Measurements from ENCODE around the gene PNMT.

The PNMT gene

DNA sequence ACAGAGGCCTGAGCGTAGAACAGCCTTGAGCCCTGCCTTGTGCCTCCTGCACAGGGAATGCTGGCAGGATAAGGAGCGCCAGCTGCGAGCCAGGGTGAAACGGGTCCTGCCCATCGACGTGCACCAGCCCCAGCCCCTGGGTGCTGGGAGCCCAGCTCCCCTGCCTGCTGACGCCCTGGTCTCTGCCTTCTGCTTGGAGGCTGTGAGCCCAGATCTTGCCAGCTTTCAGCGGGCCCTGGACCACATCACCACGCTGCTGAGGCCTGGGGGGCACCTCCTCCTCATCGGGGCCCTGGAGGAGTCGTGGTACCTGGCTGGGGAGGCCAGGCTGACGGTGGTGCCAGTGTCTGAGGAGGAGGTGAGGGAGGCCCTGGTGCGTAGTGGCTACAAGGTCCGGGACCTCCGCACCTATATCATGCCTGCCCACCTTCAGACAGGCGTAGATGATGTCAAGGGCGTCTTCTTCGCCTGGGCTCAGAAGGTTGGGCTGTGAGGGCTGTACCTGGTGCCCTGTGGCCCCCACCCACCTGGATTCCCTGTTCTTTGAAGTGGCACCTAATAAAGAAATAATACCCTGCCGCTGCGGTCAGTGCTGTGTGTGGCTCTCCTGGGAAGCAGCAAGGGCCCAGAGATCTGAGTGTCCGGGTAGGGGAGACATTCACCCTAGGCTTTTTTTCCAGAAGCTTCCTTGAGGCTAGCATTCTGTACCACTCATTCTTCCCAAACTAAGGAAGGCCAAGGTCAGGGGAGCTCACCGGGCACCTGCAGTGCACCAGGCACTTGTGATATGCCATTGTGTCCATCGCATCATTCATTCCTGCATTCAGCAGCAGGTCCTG, 1.9 kb downstream of the PNMT start:
- DNase-seq (ENCODE audit: low spot score): no peak

GRCh38 chr17:39670746-39671145, 2.5 kb downstream of the PNMT start:
- DNase-seq (ENCODE audit: low spot score): no peak

GRCh38 chr17:39671651-39672521, 3.6 kb downstream of the PNMT start:
- DNase-seq (ENCODE audit: low spot score): peak; percentile 50

DNA sequence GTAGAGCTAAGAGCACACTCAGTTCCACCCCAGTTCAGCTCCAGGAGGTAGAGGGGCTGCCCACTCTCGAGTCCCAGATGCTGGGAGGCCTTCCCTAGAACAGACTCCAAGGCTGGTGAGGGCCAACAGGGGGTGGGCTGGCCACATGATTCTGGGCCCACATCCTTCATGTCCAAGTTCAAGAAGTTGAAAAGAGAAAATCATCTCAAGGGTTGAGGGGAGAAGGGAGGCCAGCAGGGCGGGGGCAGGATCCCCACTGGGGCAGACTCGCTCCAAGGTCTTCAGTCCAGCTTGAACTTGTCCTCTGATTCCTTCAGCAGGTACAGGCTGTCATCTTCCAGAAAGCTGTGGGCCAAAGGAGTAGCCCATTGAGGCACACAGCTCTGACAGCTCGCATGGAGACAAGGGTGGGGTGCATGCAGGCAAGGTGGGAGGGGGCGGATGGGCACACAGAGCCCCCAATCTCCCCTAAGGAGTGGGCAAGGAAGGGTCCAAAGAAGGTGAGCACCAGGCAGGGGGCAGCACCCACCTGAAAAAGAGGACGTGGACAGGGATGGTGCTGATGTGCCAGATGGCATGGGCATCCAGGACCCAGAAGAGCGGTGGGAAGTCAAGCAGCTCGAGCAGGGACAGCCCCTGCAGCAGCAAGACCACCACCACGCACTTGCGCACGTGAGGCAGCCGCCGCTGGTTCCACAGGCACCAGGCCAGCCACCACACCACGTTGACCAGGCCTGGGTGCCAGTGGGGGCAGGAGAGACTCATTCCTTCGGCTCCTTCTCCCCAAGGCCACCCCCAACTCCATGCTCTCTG, 4.5 kb downstream of the PNMT start:
- DNase-seq (ENCODE audit: low spot score): no peak

GRCh38 chr17:39673335-39674081, 5.3 kb downstream of the PNMT start:
- DNase-seq (ENCODE audit: low spot score): no peak

DNA sequence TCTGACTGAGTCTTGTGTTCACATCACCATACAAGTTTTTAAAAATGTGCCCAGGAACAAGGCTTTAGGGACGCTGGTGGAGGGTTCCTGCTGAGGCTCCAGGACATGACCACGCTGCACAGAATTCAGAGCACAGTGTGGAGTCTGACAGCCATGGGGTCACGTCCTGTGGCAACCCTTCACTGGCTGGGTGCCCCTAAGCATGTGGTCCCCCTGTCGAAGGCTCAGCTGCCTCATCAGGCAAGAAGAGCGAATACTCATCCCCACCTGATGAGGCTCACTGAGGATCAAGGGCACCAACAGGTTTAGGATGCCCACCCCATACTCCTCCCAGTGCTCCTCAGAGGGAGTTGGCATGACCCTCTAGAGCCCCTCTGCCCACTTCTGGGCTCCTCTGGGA, 5.9 kb downstream of the PNMT start:
- DNase-seq (ENCODE audit: low spot score): no peak

- no peak for DNase-seq (ENCODE audit: low spot score)
These were observed 6.6 kb downstream of the PNMT start for GRCh38 chr17:39674702-39675389.

DNA sequence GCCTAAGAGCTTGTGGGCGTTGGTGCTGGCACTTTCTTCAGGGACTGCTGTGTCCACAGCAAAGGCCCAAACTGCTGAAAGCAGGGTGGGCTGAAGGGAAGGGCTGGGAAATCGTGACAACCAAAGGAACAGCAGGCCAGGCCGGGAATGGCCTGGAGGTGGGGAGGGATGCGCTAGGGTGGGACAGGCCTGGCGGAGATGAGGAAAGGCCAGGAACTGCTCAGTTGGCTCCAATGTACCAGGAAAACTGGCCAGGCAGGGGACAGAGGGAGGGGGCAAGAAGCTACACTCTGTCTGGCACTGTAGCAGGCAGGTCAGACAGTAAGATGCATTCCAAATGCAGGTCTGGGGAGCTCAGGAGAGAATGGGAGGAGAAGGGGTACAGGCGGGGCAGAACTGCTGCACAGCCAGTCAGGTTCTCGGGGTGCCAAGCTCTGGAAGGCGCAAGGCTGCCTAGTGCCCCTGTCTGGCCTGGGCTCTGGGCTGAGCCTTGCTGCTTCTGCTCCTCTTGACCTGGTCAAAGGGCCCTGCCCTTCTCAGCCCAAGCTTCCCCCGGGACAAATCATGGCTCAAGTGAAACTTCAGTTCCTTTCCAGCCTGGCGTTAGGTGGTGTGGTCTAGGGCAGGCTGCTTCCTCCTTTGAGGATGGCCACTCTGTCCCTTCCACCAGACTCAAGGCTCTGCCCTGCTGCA, 7.3 kb downstream of the PNMT start:
- DNase-seq (ENCODE audit: low spot score): no peak

GRCh38 chr17:39676198-39676819, 8.1 kb downstream of the PNMT start:
- no peak for DNase-seq (ENCODE audit: low spot score)

DNA sequence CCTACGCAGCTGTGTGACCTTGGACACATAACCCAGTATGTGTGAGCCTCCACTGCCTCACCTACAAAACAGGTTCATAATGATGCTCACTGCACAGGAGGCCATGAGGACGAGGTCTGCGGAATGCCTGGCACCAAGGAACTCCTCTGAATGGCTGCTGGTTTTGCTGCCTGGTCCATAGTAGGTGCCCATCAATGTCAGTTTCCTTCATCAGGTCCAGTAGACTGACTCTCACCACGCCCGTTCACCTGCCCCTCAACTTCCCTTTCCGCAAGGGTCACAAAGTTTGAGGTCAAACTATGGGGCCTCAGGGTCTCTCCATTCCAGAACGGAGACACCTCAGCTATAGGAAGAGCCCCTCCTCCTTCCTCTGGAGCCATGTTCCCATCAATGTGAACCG, 8.8 kb downstream of the PNMT start:
- DNase-seq (ENCODE audit: low spot score): no peak

- DNase-seq (ENCODE audit: low spot score): no peak
These were observed 9.5 kb downstream of the PNMT start for GRCh38 chr17:39677542-39678339.

GRCh38 chr17:39678340-39679116, 10.3 kb downstream of the PNMT start:
- no peak for DNase-seq (ENCODE audit: low spot score)

DNA sequence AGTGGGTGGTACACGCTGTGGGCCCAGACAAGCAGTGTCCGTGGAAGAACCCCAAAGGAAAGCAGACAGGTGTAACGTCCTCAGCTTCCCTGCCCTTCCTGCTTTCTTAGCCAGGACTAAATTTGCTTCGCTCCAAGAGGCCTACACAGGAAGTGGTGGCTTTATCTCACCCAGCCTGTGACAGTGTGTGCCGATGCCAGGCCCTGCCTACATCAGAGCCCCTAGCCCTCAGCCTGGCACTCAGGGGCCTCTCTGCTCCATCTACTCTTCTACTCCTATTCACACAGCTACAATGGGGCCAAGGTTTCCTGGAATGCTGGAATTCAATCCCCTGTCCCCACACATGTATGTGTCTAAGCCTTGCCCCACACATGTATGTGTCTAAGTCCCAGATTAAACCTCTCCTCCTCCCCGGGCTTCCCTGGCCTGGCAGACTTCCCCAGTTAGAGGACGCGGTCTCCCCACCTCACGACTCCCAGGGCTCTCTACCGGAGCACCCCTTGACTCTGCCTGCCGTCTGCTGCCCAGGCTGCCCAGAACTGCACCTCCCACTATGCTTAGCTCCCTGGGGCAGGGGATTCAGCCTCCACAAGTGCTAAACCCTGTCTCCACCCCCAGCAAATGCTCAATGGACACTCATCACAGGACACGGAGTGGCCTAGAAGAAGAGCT, 11.4 kb downstream of the PNMT start:
- no peak for DNase-seq (ENCODE audit: low spot score)

DNA sequence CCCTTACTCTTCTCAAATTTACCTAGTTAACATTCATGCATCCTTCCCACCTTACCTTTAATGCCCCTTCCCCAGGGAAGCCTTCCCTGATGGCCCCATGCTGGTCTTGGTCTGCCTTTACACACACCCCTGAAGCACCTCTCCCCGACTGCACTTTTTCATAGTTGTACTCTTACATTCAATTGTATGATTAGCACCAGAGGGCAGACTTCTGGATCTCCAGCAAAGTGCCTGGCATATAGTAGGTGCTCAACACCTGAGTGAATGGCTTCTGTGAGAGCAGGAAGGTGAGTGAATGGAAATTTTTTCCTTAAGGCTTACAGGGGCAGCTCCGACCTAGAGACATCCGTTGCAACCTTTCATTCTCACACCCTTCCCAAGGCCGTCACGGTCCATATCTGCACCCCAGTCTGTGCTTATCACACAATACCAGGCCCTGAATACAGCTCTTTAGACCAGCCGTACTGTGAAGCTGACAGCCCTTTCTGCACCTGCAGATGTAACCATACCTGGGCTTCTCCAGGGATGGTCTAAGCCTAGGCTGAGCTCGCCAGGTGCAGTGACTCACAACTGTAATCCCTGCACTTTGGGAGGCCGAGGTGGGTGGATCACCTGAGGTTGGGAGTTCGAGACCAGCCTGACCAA, 15.2 kb downstream of the PNMT start:
- no peak for DNase-seq (ENCODE audit: low spot score)

- no peak for DNase-seq (ENCODE audit: low spot score)
These were observed 16.3 kb downstream of the PNMT start for GRCh38 chr17:39684369-39685192.

DNA sequence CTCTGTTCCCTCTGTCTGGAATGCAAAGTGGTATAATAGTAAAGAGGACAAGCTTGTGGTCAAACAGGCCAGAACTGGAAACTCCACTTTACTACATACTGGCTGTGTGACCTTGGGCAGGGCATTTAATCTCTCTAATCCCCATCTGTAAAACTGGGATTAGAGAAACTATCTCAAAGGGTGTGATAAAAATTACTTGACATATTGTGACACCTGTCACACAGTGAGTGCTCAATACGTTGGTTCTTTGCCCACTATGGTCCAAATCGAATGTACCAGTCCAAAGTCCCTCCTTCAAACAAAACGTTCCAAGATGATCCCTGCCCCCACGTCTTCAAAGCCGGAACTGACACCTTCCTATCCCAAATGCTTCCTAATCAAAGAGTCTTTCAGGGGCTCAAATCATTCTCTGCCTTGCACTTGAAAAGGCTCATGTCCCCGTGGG, 18.9 kb downstream of the PNMT start:
- no peak for DNase-seq (ENCODE audit: low spot score)
